Suprapubic skin (tissue), 4 donors: ENCODE data around the gene FOXQ1. TPM values are rescaled to one million over a fixed set of nuclear protein-coding genes. Genes with fewer than 3 reads are reported as not detected.
"Not testable (repeated sequence)": the region's sequence is repeated elsewhere in the genome, so short reads cannot be mapped to it uniquely, and the experiment has no call there.

Experiments
- DNase-seq, 2 donors: peaks; one replicate each; pipeline ENCODE4 v3.0.0-alpha.2; 2019; ENCODE audit warnings: low spot score in 2 of 2
- H3K27ac ChIP-seq: fragments of 200-600 bp; sonication (generic); one replicate; pipeline ENCODE4 v1.5.1; 2019
- H3K27me3 ChIP-seq: fragments of 200-600 bp; sonication (generic); one replicate; pipeline ENCODE4 v1.5.1; 2019
- H3K36me3 ChIP-seq: fragments of 200-600 bp; sonication (generic); one replicate; pipeline ENCODE4 v1.5.1; 2019
- H3K4me1 ChIP-seq: fragments of 200-600 bp; sonication (generic); one replicate; pipeline ENCODE4 v1.5.1; 2019
- H3K4me3 ChIP-seq: fragments of 200-600 bp; sonication (generic); one replicate; pipeline ENCODE4 v1.5.1; 2019; ENCODE audit warnings: mild to moderate bottlenecking
- H3K9me3 ChIP-seq: fragments of 200-600 bp; sonication (generic); one replicate; pipeline ENCODE4 v1.5.1; 2019
- EP300 ChIP-seq: sonication (generic); formaldehyde crosslinking; IDR thresholded peaks from one replicate; pipeline ENCODE4 v1.6.1; 2017; ENCODE audit warnings: antibody characterized with exemption
- POLR2A ChIP-seq, 2 donors: fragments of 450-650 bp; IDR thresholded peaks; one replicate each; pipeline ENCODE4 v1.6.1; 2017; ENCODE audit warnings: antibody characterized with exemption in 2 of 2, mild to moderate bottlenecking in 2 of 2, moderate library complexity in 2 of 2
- POLR2AphosphoS5 ChIP-seq, 3 donors: sonication (generic); formaldehyde crosslinking; IDR thresholded peaks; one replicate each; pipeline ENCODE4 v1.6.1; 2017; ENCODE audit warnings: antibody characterized with exemption in 3 of 3
- WGBS: methylation state at CpG from one replicate; pipeline ENCODE4 v1.1.5; 2018; 5-methylcytosine and 5-hydroxymethylcytosine counted together
- total RNA-seq, 4 donors: library from RNA; depleted of rRNA; stranded (reverse); fragments of >200 nt; gene quantifications; one replicate each; pipeline ENCODE4 v1.1.0, GENCODE V29; 2016
- TF ChIP-seq, protein P1 (sequence below), 2 donors: fragments of 200-600 bp in 1 of 2; fragments of 450-650 bp in 1 of 2; sonication (generic) in 1 of 2; IDR thresholded peaks; one replicate each; pipeline ENCODE4 v1.5.1; 2016 to 2019; ENCODE audit warnings: antibody characterized with exemption in 2 of 2, mild to moderate bottlenecking in 1 of 2, moderate library complexity in 1 of 2

FOXQ1 gene
- total RNA-seq, 4 donors from 2014 or later, result 45.4 to 101 (median 80.0) TPM

DNA sequence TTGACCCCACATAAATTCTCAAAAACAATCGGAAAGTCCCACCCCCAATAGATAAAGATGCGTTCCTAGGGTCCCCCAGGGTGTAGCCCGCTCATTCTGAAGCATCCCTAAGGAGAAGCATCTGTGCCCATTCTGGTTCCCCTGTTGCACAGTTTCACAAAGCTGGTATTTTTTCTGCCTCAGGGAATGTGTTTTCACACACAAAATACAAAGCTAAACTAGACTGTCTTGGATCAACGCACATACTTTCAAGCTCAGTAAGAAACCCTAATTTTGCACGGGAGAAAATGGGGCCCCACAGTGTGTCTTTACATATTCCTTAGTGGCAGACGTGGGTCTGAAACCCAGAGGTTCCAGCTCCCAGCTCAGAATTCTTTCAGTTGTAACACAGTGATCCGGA lies 6.1 kb downstream of the FOXQ1 start:
- peaks cover 31% of the 10 kb centered on the region for H3K4me1 ChIP-seq
- H3K9me3 ChIP-seq, result no peaks in the 10 kb centered on the region
- H3K27ac ChIP-seq, result no peak overlapping the region
- peaks cover 29% of the 10 kb centered on the region for H3K27me3 ChIP-seq
- no peak overlapping the region for H3K4me3 ChIP-seq
- TF ChIP-seq, protein P1, sequence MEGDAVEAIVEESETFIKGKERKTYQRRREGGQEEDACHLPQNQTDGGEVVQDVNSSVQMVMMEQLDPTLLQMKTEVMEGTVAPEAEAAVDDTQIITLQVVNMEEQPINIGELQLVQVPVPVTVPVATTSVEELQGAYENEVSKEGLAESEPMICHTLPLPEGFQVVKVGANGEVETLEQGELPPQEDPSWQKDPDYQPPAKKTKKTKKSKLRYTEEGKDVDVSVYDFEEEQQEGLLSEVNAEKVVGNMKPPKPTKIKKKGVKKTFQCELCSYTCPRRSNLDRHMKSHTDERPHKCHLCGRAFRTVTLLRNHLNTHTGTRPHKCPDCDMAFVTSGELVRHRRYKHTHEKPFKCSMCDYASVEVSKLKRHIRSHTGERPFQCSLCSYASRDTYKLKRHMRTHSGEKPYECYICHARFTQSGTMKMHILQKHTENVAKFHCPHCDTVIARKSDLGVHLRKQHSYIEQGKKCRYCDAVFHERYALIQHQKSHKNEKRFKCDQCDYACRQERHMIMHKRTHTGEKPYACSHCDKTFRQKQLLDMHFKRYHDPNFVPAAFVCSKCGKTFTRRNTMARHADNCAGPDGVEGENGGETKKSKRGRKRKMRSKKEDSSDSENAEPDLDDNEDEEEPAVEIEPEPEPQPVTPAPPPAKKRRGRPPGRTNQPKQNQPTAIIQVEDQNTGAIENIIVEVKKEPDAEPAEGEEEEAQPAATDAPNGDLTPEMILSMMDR (IDR thresholded peaks at IDR 0.05), result no peak
- TF ChIP-seq POLR2AphosphoS5 (IDR thresholded peaks at IDR 0.05), result no peak
- no peak for TF ChIP-seq POLR2A (IDR thresholded peaks at IDR 0.05)
- TF ChIP-seq EP300, result no peak
- no peak for DNase-seq
- 61% methylated on average over 7 of the region's 7 CpGs for WGBS
- no peaks in the 10 kb centered on the region for H3K36me3 ChIP-seq

DNA sequence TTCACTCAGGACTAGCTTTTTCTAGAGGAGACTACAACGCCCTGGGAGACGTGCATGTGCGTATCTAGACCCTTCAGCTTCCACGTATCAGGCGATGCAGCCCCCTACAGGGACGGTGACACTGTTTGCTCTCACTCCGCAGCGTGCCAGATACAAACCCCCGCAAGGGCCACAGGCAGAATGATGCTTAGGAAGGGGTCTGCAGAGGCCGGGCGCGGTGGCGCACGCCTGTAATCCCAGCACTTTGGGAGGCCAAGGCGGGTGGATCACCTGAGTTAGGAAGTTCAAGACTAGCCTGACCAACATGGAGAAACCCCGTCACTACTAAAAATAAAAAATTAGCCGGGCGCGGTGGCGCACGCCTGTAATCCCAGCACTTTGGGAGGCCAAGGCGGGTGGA lies 6.7 kb downstream of the FOXQ1 start:
- H3K4me3 ChIP-seq, DNase-seq, H3K36me3 ChIP-seq, H3K27ac ChIP-seq, H3K9me3 ChIP-seq: not testable (repeated sequence)
- 94% methylated on average over 15 of the region's 22 CpGs for WGBS
- peaks cover 31% of the 10 kb centered on the region for H3K4me1 ChIP-seq
- H3K27me3 ChIP-seq, result peaks cover 23% of the 10 kb centered on the region

DNA sequence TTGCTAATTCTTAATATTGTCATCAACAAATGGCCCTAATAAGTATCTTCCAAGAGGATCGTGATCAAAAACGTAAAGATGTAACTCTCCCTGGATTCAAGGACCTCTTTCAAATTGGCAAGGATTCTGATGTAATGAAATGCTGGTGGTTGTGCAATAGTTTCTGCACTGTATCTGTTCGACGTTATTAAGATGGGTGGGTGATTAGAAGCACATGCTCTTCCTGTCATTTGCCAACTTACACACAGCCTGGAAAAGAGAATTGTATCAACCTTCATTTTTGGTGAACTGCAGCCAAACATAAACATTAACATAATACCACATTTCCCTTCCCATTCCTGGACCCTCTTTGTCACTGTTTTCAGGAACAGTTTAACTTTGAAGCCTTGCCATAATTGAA lies 9.8 kb downstream of the FOXQ1 start:
- peak in 1 of 3 donors; percentile 7 for TF ChIP-seq POLR2AphosphoS5 (IDR thresholded peaks at IDR 0.05)
- TF ChIP-seq, protein P1 (IDR thresholded peaks at IDR 0.05), result no peak
- TF ChIP-seq EP300, result no peak
- TF ChIP-seq POLR2A (IDR thresholded peaks at IDR 0.05), result no peak

DNA sequence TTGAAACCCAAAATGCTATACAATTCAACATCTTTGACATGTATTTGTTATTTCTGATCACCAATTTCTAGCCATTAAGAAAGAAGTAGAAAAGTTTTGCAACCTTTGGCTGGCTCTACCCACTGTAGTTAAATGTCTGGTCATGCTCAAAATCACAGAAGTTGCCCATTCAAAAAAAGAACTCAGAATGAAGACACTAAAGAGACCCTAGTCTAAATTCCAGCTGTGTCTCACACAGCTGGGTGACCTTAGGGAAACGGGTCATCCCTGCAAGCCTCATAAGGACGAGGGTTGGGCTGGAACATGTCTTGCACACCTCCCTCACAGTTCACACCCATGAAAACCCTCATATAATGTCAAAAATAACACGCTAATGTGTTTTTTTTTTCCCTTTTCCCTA lies 10.3 kb downstream of the FOXQ1 start:
- no peak overlapping the region for H3K27ac ChIP-seq
- no peaks in the 10 kb centered on the region for H3K9me3 ChIP-seq
- no peaks in the 10 kb centered on the region for H3K36me3 ChIP-seq
- peaks cover 17% of the 10 kb centered on the region for H3K4me1 ChIP-seq
- no peak overlapping the region for H3K4me3 ChIP-seq
- TF ChIP-seq, protein P1 (IDR thresholded peaks at IDR 0.05), result no peak
- no peak for TF ChIP-seq POLR2AphosphoS5 (IDR thresholded peaks at IDR 0.05)
- TF ChIP-seq EP300, result no peak
- TF ChIP-seq POLR2A (IDR thresholded peaks at IDR 0.05), result no peak
- WGBS, result 31% methylated on average over 3 of the region's 3 CpGs
- H3K27me3 ChIP-seq, result no peaks in the 10 kb centered on the region
- DNase-seq, result no peak

More for the DNA sequence above, 9.8 kb downstream of the FOXQ1 start:
- H3K9me3 ChIP-seq, result no peaks in the 10 kb centered on the region
- H3K27ac ChIP-seq, result no peak overlapping the region
- H3K27me3 ChIP-seq, result no peaks in the 10 kb centered on the region
- 8% methylated on average over 4 of the region's 4 CpGs for WGBS
- H3K36me3 ChIP-seq, result no peaks in the 10 kb centered on the region
- no peak overlapping the region for H3K4me3 ChIP-seq
- H3K4me1 ChIP-seq, result peaks cover 17% of the 10 kb centered on the region
- DNase-seq, result no peak

DNA sequence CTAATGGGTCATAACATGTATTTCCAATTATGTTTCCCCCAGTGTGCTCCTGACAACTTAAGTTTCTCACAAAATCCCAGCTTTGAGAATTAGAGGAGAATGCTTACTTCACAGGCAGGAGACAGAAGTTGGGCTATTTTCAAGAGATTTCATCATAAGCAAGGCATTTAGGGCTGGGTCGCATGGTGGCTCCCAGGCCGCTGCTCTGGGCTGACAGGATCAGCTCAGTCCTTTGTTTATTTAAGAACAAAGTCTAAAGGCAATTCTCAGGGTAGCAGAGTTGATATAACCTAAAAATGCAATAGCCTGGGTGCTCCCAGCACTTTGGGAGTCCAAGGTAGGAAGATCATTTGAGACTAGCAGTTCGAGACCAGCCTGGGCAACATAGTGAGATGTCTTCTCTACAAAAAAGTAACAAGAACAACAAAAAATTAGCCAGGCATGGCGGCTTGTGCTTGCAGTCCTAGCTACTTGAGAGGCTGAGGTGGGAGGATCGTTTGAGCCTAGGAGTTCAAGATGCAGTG lies 10.9 kb downstream of the FOXQ1 start:
- Histone ChIP-seq H3K9me3 (no peaks in the 10 kb centered on the region), H3K4me3 (no peak overlapping the region), H3K27me3 (peaks cover 2% of the 10 kb centered on the region), H3K36me3 (no peaks in the 10 kb centered on the region), H3K4me1 (peaks cover 17% of the 10 kb centered on the region), H3K27ac (no peak overlapping the region)
- DNase-seq, result no peak
- WGBS, result 53% methylated on average over 5 of the region's 5 CpGs
- TF ChIP-seq POLR2AphosphoS5 (IDR thresholded peaks at IDR 0.05) (no peak), POLR2A (IDR thresholded peaks at IDR 0.05) (no peak), EP300 (no peak)
- TF ChIP-seq, protein P1 (IDR thresholded peaks at IDR 0.05), result no peak

DNA sequence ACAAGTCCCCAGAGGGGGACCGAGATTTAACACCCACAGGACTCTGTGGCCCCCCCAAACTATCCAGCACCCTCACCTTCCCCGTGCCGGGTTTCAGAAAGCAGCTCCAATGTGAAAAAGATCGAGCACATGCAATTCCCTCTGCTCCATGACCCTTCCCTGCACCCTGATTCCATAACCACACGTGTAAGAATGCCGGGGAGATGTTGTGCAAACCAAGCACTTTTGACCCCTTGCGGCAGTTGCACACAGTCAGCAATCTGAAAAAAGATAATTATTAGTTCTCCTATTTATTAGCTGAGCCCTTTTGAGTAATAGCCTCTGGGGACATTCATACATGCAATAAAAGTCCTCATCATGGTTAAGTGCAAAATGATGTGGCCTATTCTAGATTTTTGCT lies 13.0 kb downstream of the FOXQ1 start:
- peaks cover 17% of the 10 kb centered on the region for H3K4me1 ChIP-seq
- H3K27ac ChIP-seq, result no peak overlapping the region
- no peak for TF ChIP-seq POLR2AphosphoS5 (IDR thresholded peaks at IDR 0.05)
- TF ChIP-seq EP300, result no peak
- TF ChIP-seq POLR2A (IDR thresholded peaks at IDR 0.05), result no peak
- TF ChIP-seq, protein P1 (IDR thresholded peaks at IDR 0.05), result no peak
- 89% methylated on average over 7 of the region's 7 CpGs for WGBS
- no peak overlapping the region for H3K4me3 ChIP-seq
- H3K36me3 ChIP-seq, result no peaks in the 10 kb centered on the region
- no peaks in the 10 kb centered on the region for H3K9me3 ChIP-seq
- no peak for DNase-seq
- peaks cover 2% of the 10 kb centered on the region for H3K27me3 ChIP-seq
